T-helper 1 cell treated with Interleukin-12 subunit alpha and Interleukin-12 subunit beta and Interleukin-4 antibody, amounts not matched to agents 30 ng/mL and 1 ng/mL, for 36 hours (primary cell): ENCODE results near the gene OTOP2. TPM values are rescaled to one million over a fixed set of nuclear protein-coding genes. Genes with fewer than 3 reads are reported as not detected.

ENCODE experiments used
- intact Hi-C: fragments of 100-400 bp; cut with micrococcal nuclease; formaldehyde crosslinking; loops from one replicate; pipeline ENCODE4 v1.15.1; 2024
- total RNA-seq: library from RNA; stranded (reverse); gene quantifications from 2 replicates; pipeline ENCODE4 v1.2.3, GENCODE V29; 2022

Gene OTOP2, protein sequence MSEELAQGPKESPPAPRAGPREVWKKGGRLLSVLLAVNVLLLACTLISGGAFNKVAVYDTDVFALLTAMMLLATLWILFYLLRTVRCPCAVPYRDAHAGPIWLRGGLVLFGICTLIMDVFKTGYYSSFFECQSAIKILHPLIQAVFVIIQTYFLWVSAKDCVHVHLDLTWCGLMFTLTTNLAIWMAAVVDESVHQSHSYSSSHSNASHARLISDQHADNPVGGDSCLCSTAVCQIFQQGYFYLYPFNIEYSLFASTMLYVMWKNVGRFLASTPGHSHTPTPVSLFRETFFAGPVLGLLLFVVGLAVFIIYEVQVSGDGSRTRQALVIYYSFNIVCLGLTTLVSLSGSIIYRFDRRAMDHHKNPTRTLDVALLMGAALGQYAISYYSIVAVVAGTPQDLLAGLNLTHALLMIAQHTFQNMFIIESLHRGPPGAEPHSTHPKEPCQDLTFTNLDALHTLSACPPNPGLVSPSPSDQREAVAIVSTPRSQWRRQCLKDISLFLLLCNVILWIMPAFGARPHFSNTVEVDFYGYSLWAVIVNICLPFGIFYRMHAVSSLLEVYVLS
- total RNA-seq = not detected in 2 replicates

DNA sequence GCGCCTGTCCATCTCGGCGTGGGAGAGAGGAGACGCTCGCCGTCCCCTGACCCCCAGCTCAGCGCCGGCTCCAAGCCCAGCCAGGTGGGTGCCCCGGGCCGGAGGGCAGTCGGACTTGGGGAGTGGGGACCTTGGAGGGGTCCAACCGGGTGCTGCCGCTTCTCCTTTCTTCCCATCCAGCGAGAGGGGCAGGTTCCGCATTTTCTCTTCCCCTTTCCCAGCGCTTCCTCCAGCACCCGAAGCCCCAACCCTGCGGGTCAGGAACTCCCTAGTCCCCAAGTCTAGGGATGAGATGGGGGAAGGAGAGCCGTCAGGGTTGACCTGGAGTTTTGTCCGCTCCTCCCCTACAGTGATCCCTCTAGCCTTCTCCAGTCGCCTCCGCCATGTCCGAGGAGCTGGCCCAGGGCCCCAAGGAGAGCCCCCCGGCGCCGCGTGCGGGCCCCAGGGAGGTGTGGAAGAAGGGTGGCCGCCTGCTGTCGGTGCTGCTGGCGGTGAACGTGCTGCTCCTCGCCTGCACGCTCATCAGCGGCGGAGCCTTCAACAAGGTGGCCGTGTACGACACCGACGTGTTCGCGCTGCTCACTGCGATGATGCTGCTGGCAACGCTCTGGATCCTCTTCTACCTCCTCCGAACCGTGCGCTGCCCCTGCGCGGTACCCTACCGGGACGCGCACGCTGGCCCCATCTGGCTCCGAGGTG lies at the start of gene OTOP2:
Gene OTOP2 (plus strand): TSS at position 24 of the 699 bp plus-strand sequence. CDS start 360 bp downstream, at position 384.
- intact Hi-C loops = no loop called here

DNA sequence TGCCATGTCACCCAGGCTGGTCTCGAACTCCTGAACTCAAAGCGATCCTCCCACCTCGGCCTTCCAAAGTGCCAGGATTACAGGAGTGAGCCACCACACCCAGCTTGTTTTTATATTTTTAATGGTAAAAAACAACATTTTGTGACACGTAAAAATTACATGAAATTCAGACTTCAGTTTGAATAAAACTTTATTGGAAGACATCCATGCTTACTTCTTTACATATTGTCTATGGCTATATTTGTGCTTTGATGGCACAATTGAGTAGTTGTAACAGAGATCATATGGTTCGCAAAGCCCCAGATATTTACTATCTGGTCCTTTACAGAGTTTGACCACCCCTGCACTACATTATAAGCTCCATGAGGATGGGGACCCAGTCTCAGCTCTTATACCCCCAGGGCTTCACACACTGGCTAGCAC lies 49.4 kb upstream of the OTOP2 start:
- intact Hi-C loops = loop anchor here (5.0 to 10.0 kb wide), 3 partner anchors 310 to 980 kb away; partner anchors contain the start of genes SUMO2, TTYH2 and WBP2

GRCh38 chr17:74875155-74875976 lies 48.7 kb upstream of the OTOP2 start:
- intact Hi-C loops = loop anchor here (10.0 kb wide), 2 partner anchors 309 to 979 kb away; partner anchors contain the start of genes SUMO2 and WBP2

DNA sequence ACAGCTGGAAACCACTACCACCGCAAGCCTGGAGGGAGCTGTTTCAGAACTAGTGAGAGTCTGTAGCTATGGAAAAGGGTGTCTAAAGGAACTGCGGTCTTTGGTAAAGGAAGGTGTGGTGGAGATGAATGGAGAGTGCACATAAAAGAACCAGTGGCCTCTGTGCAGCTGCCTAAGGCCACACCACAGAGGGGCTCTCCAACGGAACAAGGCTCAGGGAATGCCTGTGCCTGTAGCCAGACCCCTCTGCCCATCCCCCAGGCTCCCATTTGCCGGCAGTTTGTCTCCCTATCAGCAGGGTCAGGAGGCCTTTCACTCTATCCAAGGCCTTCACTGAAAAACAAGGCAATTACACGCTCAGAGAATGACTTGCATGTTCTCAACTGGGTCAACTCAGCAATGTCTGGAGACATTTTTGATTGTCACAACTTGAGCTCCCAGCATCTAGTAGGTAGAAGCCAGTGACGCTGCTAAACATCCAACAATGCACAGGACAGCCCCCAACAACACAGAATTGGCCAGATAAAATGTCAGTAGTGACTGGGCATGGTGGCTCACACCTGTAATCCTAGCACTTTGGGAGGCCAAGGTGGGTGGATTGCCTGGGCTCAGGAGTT lies 48.0 kb upstream of the OTOP2 start:
- intact Hi-C loops = loop anchor here (10.0 kb wide), 2 partner anchors 309 to 979 kb away; partner anchors contain the start of genes SUMO2 and WBP2

- intact Hi-C loops = loop anchor here (10.0 kb wide), 2 partner anchors 307 to 977 kb away; partner anchors contain the start of genes SUMO2 and WBP2
Measured at GRCh38 chr17:74877592-74878548, 46.2 kb upstream of the OTOP2 start.

- intact Hi-C loops = loop anchor here (10.0 kb wide), 2 partner anchors 306 to 976 kb away; partner anchors contain the start of genes SUMO2 and WBP2
Measured at GRCh38 chr17:74878658-74879057, 45.4 kb upstream of the OTOP2 start.

DNA sequence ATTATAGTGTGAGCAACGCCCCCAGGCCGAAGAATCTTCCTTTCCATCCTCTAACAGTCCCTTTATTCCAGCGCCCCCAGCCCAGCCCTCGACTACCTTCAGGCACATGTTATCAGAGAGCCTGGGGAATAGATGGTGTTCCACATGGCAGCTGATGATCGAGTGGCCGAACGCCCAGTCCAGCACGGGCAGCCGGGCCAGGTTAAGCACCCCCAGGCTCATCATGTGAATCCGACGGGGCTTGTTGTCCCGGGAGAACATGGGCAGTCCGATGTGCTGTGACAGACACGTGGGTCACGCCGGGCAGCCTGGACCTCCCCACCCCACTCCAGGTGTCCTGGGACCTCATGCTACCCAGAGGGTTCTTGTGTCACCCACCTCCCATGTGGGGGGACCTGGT lies 44.8 kb upstream of the OTOP2 start:
- intact Hi-C loops = loop anchor here (10.0 kb wide), 2 partner anchors 305 to 975 kb away; partner anchors contain the start of genes SUMO2 and WBP2

DNA sequence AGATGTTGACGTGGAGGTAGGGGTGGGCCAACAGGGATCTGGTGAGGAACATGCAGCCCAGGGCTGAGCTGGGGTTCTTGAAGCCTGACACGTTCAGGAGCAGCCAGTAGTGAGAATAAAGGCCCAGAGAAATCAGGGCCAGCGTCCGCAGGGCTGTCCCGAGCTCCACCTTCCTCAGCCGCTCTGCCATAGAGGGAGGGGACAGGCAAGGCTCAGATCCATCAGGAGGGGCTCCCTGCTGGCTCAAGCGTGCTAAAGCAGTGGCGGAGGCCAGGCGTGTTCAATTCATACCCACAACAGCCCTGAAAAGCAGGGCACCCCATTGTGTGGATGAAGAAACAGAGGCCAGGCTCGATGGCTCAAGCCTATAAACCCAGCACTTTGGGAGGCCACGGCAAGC lies 43.0 kb upstream of the OTOP2 start:
- intact Hi-C loops = no loop called here

- intact Hi-C loops = no loop called here
Measured at GRCh38 chr17:74882517-74883240, 41.4 kb upstream of the OTOP2 start.

DNA sequence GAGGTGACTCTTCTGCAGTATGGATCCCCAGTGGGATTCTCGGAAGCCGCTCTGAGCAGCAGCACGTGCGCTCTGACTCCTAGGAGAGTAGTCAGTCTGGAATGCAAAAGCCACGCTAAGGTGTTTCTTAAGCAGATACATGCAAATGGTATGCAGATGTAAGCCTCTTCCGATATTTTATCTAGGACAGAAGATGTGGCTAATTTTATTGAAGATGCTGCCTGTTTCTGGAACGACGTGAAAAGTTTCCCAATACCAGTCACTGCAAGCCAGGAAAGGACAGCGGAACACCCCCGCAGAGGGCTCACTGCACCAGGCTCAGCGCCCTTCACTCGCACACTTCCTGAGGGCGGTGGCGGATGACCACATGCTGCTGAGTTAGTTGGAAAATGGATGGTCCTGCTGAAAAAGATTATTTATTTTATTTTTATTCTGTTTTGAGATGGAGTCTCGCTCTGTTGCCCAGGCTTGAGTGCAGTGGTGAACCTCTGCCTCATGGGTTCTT lies 40.8 kb upstream of the OTOP2 start:
- intact Hi-C loops = no loop called here

GRCh38 chr17:74888469-74888868 lies 35.6 kb upstream of the OTOP2 start:
- intact Hi-C loops = no loop called here

- intact Hi-C loops = no loop called here
Measured at GRCh38 chr17:74890554-74890953, 33.5 kb upstream of the OTOP2 start.

GRCh38 chr17:74892013-74892841 lies 31.8 kb upstream of the OTOP2 start:
- intact Hi-C loops = no loop called here

DNA sequence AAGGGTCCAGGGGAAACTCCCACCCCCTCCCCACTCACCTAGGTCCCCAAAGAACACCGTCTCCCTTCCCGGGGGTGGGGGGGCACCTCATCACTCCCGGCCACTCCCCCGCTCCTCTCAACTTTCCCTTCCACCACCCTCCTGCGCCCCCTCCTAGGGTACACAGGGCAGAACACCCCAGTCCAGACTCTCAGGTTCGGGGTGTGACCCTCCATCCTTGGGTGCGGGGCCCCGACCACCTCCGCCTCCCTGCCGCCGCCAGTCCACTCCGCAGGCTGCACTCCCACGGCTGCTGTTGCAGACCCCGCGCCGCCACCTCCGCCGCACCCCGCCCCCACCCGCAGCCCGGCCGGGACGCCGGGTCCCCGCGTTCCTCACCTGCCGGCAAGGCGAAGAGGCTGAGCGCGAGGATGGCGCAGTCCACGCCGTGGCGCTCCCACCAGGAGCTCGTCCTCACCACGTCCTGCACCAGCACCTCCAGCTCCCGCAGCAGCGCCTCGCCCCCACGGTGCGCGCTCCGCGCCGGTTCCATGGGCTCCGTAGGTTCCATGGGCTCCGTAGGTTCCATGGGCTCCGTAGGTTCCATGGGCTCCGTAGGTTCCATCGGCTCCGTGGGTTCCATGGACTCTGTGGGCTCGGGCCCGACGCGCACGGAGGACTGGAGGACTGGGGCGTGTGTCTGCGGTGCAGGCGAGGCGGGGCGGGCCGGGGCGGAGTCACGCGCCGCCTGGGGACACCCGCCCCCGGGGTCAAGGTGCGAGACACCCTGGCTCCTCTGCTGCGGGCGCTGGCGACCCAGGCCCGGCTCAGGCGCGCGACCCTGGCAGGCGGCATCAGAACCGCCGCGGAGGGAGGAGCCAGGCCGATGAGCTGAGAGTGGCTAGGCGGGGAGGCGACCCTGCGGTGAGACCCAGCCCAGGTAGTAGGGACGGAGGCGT lies 30.8 kb upstream of the OTOP2 start, which contains the start of gene FADS6:
Gene FADS6 (minus strand): TSS at position 660 of the 938 bp plus-strand sequence. CDS start 38 bp downstream, at position 622.
- intact Hi-C loops = no loop called here

DNA sequence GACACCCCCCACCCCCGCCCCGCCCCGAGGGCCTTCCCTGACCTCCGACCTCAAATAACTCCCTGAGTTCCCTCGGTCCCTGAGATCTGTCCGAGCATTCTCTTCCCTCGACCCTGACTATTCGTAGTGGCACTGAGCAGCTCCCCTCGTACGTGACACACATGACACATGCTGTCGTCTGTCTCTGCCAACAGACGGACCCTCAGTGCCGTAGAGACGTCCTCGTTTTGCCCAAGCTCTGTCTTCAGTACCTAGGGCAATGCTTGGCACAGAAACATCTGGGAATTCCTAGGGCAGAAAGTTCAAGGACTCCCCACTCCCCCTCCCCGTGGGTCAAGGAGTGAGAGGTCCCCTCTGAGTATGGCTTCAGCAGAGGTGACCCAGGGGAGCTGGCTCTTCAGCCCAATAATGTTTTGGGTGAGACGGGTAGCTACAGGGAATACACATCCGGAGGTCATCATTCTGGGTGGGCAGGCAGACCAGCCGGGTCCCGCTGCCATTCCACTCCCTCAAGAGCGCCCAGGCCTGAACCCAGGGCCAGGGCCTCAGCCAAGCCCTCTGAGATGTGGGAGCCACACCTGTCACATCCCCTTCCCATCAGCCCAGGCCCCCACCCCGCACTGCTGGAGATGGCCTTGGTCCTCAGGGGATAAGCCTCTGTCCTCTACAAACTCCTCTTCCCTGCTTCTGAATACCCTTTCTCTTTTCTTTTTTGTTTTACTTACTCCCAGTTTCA lies 30.0 kb upstream of the OTOP2 start:
- intact Hi-C loops = no loop called here
